ENCODE results near the gene ARHGAP27. TPM values are rescaled to one million over a fixed set of nuclear protein-coding genes. Genes with fewer than 3 reads are reported as not detected.

ARHGAP27 gene
- total and polyA plus RNA-seq, 2 experiments from 2014 or later, result 0.59 to 3.4 TPM

DNA sequence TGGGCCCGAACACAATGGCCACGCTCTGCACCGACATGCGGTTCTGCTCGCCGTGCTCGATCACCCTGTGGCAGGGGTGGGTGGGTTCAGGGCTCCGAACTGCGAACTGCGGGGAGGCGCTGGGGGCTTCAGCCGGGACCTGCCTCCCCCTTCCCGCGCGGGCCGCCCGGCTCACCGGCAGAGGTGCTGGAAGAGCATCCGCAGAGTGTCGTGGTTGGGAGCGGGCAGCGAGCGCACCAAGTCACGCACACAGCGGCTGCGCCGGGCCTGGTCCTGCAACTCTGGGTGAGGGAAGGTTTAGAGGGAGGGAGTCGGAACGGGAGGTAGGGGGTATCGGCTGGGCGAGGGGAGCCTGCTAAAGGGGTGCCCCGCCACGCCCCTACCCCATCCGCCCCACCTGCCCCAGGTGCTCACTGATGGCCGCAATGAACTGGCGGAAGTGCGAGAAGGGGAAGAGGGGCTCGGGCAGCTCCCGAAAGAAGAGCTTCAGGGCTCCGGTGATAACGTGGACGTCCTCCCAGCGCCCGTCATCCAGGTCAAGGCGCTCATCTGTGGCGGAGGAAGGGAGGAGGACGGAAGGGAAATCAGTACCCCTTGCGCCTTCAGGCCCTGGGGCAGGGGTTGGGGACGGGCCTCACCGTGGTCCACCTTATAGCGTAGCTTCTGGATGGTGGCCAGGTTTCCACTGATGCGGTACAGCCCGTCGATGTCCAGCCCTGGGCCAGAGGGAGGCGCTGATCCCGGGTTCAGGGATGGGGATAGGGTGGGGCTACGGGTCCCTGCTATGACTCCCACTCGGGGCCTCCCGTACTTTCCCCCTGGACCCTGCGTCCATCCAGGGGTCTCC is 36.9 kb downstream of the ARHGAP27 start:
- no peaks in the 10 kb centered on the region for H3K79me2 ChIP-seq (ENCODE audit: insufficient read depth)
- H3K27me3 ChIP-seq (replicated peaks; ENCODE audit: insufficient read depth), result no peaks in the 10 kb centered on the region
- no peaks in the 10 kb centered on the region for H3F3A ChIP-seq (ENCODE audit: insufficient read depth)
- WGBS, 2 experiments (ENCODE audit: low coverage in 1 of 2, low lambda C conversion rate in 2 of 2, missing lambda C conversion rate in 2 of 2), result 39 to 45% methylated on average over 39 to 60 of the region's 60 CpGs
- H3K27ac ChIP-seq, result no peak overlapping the region
- peak overlapping the region; percentile 34 for H3K4me2 ChIP-seq (ENCODE audit: unreplicated experiment)
- no peaks in the 10 kb centered on the region for H3K36me3 ChIP-seq (ENCODE audit: low read depth)
- in situ Hi-C loops (cut with MboI), result loop anchor here (10.0 kb wide), 1 partner anchor 171 kb away; the partner anchor contains the start of gene FMNL1
- peak; percentile 24 for DNase-seq
- H3K4me1 ChIP-seq (ENCODE audit: insufficient read depth), result no peaks in the 10 kb centered on the region
- H3K9me3 ChIP-seq (ENCODE audit: low read depth), result no peaks in the 10 kb centered on the region
- H3K4me3 ChIP-seq, result peak overlapping the region; percentile 57
- no peaks in the 10 kb centered on the region for H4K20me1 ChIP-seq (ENCODE audit: insufficient read depth)
- H3K9me2 ChIP-seq (ENCODE audit: insufficient read depth), result no peaks in the 10 kb centered on the region
- peak overlapping the region; percentile 75 for H2AFZ ChIP-seq
- peak overlapping the region; percentile 56 for H3K9ac ChIP-seq
- no peak for TF ChIP-seq EZH2phosphoT487 (IDR thresholded peaks at IDR 0.05; ENCODE audit: insufficient read depth, low read depth)
- no peak for TF ChIP-seq EZH2 (IDR thresholded peaks at IDR 0.05; ENCODE audit: insufficient read depth, poor library complexity, severe bottlenecking)

DNA sequence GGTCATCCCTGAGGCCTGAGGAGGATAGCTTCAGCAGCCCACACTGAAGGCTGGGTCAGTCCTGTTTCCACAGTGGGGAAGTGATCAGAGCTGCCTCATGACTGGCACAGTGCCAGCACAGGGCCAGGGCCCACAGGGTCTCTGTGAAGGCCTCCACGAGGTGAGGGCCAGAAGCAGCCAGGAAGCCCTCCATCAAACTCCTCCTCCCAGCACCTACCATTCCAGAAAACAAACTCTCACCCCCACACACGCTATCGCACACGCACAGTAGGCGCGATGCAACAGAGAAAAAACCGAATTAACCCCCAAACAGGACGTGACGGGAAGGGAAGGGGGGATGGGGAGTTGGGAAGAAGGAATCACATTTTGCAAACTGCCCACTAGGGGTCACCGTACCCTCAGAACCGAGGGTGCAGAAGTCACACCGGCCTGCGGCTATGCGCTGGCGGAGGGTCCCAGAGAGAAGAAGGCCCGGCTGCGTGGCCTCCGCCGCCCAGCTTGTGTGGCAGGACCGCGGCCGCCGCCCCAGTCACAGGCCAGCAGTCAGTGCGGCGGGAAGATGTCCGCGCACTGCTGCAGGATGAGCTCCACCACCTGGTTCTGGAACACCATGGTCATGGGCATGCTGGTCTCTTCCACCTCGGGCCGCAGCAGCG is 37.6 kb downstream of the ARHGAP27 start:
- Histone ChIP-seq H3K27ac (no peak overlapping the region), H3K9me3 (ENCODE audit: low read depth) (no peaks in the 10 kb centered on the region), H3K9me2 (ENCODE audit: insufficient read depth) (no peaks in the 10 kb centered on the region), H4K20me1 (ENCODE audit: insufficient read depth) (no peaks in the 10 kb centered on the region), H3F3A (ENCODE audit: insufficient read depth) (no peaks in the 10 kb centered on the region), H3K27me3 (replicated peaks; ENCODE audit: insufficient read depth) (no peaks in the 10 kb centered on the region), H2AFZ (peak overlapping the region; percentile 75), H3K79me2 (ENCODE audit: insufficient read depth) (no peaks in the 10 kb centered on the region), H3K4me2 (ENCODE audit: unreplicated experiment) (peak overlapping the region; percentile 34), H3K36me3 (ENCODE audit: low read depth) (no peaks in the 10 kb centered on the region), H3K4me1 (ENCODE audit: insufficient read depth) (no peaks in the 10 kb centered on the region), H3K4me3 (peak overlapping the region; percentile 57), H3K9ac (peak overlapping the region; percentile 56)
- WGBS, 2 experiments (ENCODE audit: low coverage in 1 of 2, low lambda C conversion rate in 2 of 2, missing lambda C conversion rate in 2 of 2), result 3% methylated on average over 30 of the region's 30 CpGs
- peak; percentile 89 for DNase-seq
- TF ChIP-seq EZH2phosphoT487 (IDR thresholded peaks at IDR 0.05; ENCODE audit: insufficient read depth, low read depth), result no peak
- no peak for TF ChIP-seq EZH2 (IDR thresholded peaks at IDR 0.05; ENCODE audit: insufficient read depth, poor library complexity, severe bottlenecking)
- in situ Hi-C loops (cut with MboI), result loop anchor here (10.0 kb wide), 1 partner anchor 170 kb away; the partner anchor contains the start of gene FMNL1

DNA sequence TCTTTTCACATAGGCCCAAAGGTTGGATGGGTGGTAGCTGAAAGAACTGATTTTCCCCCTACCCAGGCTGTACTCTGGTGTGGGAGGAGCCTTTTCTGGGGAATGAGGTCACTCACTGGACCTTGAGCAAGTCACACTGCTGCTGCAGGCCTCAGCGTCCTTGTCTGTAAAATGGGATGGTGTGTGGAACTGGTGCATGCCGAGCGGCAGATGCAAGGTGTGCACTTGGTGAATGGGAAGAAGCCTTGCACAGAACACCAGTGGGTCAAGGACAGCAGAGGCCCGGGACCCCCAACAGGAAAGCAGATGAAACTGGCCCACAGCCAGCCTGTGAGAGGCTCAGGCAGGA is 38.1 kb downstream of the ARHGAP27 start:
- Histone ChIP-seq H2AFZ (peak overlapping the region; percentile 75; the same call in 1 of the 2 replicates), H3K4me3 (no peak overlapping the region), H3K4me2 (ENCODE audit: unreplicated experiment) (no peak overlapping the region), H3K4me1 (ENCODE audit: insufficient read depth) (no peaks in the 10 kb centered on the region), H3K79me2 (ENCODE audit: insufficient read depth) (no peaks in the 10 kb centered on the region), H3K9me2 (ENCODE audit: insufficient read depth) (no peaks in the 10 kb centered on the region), H3F3A (ENCODE audit: insufficient read depth) (no peaks in the 10 kb centered on the region), H3K36me3 (ENCODE audit: low read depth) (no peaks in the 10 kb centered on the region), H3K27ac (no peak overlapping the region), H4K20me1 (ENCODE audit: insufficient read depth) (no peaks in the 10 kb centered on the region), H3K9me3 (ENCODE audit: low read depth) (no peaks in the 10 kb centered on the region), H3K9ac (peak overlapping the region; percentile 56), H3K27me3 (replicated peaks; ENCODE audit: insufficient read depth) (no peaks in the 10 kb centered on the region)
- no peak for DNase-seq
- in situ Hi-C loops (cut with MboI), result loop anchor here (10.0 kb wide), 1 partner anchor 170 kb away; the partner anchor contains the start of gene FMNL1
- no peak for TF ChIP-seq EZH2 (IDR thresholded peaks at IDR 0.05; ENCODE audit: insufficient read depth, poor library complexity, severe bottlenecking)
- WGBS, 2 experiments (ENCODE audit: low coverage in 1 of 2, low lambda C conversion rate in 2 of 2, missing lambda C conversion rate in 2 of 2), result 84 to 85% methylated on average over 4 of the region's 4 CpGs

DNA sequence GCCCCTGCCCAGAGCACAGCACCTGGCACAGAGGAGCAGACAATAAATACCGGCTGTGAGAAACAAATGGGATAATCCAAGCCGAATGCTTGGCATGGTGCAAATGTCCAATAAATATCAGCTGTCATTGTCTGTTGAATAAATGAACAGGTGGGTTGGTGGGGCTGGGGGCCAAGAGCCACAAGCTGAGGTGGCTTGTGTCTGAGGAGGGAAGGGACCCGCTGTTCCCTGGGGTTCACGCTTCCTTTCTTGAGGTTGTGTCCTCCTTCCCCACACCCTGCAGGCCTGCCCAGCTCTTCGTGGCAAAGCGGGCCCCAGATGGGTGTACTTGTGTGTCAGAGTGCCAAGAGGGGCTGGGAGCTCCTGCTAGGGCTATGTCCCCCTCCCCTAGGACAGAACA is 38.6 kb downstream of the ARHGAP27 start:
- no peaks in the 10 kb centered on the region for H3K9me3 ChIP-seq (ENCODE audit: low read depth)
- no peaks in the 10 kb centered on the region for H3F3A ChIP-seq (ENCODE audit: insufficient read depth)
- no peak overlapping the region for H3K9ac ChIP-seq
- in situ Hi-C loops (cut with MboI), result loop anchor here (10.0 kb wide), 1 partner anchor 169 kb away; the partner anchor contains the start of gene FMNL1
- no peak overlapping the region for H2AFZ ChIP-seq
- no peaks in the 10 kb centered on the region for H3K27me3 ChIP-seq (replicated peaks; ENCODE audit: insufficient read depth)
- H3K4me1 ChIP-seq (ENCODE audit: insufficient read depth), result no peaks in the 10 kb centered on the region
- no peaks in the 10 kb centered on the region for H3K36me3 ChIP-seq (ENCODE audit: low read depth)
- DNase-seq, result no peak
- no peaks in the 10 kb centered on the region for H4K20me1 ChIP-seq (ENCODE audit: insufficient read depth)
- no peaks in the 10 kb centered on the region for H3K9me2 ChIP-seq (ENCODE audit: insufficient read depth)
- TF ChIP-seq EZH2phosphoT487 (IDR thresholded peaks at IDR 0.05; ENCODE audit: insufficient read depth, low read depth), result no peak
- no peak for TF ChIP-seq EZH2 (IDR thresholded peaks at IDR 0.05; ENCODE audit: insufficient read depth, poor library complexity, severe bottlenecking)
- no peak overlapping the region for H3K27ac ChIP-seq
- no peaks in the 10 kb centered on the region for H3K79me2 ChIP-seq (ENCODE audit: insufficient read depth)
- WGBS, 2 experiments (ENCODE audit: low coverage in 1 of 2, low lambda C conversion rate in 2 of 2, missing lambda C conversion rate in 2 of 2), result 83 to 85% methylated on average over 6 of the region's 6 CpGs
- no peak overlapping the region for H3K4me3 ChIP-seq
- H3K4me2 ChIP-seq (ENCODE audit: unreplicated experiment), result no peak overlapping the region

All from GM23248 (cell line).